SU-DHL-6 (cell line): Measurements from ENCODE around the gene SRPK2.

ENCODE experiments used
- H2AFZ ChIP-seq: fragments of 200-600 bp; sonication (generic); 2 replicates; pipeline ENCODE4 v1.6.1; 2014; ENCODE audit warnings: low read depth, mild to moderate bottlenecking, moderate library complexity, mixed read lengths, antibody characterized with exemption, low read length; ENCODE audit not compliant: severe bottlenecking
- H3F3A ChIP-seq: fragments of 200-600 bp; shearing (Covaris generic); 2 replicates; pipeline ENCODE4 v1.6.0; 2016; ENCODE audit warnings: antibody characterized with exemption, mild to moderate bottlenecking; ENCODE audit not compliant: insufficient read depth
- H3K27ac ChIP-seq: fragments of 200-600 bp; sonication (generic); 2 replicates; pipeline ENCODE4 v1.5.1; 2016; ENCODE audit warnings: low read depth, mild to moderate bottlenecking, low read length, moderate library complexity, mixed read lengths
- H3K27me3 ChIP-seq: fragments of 200-600 bp; sonication (generic), shearing (Covaris generic); 2 replicates; pipeline ENCODE4 v1.6.0; 2014; ENCODE audit warnings: mild to moderate bottlenecking, low read length
- H3K36me3 ChIP-seq: fragments of 200-600 bp; sonication (generic); 2 replicates; pipeline ENCODE4 v1.6.1; 2014; ENCODE audit warnings: mild to moderate bottlenecking, low read length, mixed read lengths
- H3K4me2 ChIP-seq: fragments of 300-600, 200-600 bp; shearing (Covaris generic), sonication (generic); 2 replicates; pipeline ENCODE4 v1.6.0; 2014; ENCODE audit warnings: low read length, low read depth, mild to moderate bottlenecking; ENCODE audit not compliant: poor library complexity, severe bottlenecking
- H3K4me3 ChIP-seq: fragments of 200-600 bp; sonication (generic); 2 replicates; pipeline ENCODE4 v1.5.1; 2014; ENCODE audit warnings: antibody characterized with exemption, low read length, mild to moderate bottlenecking, mixed read lengths; ENCODE audit not compliant: insufficient read depth, poor library complexity, severe bottlenecking
- H3K79me2 ChIP-seq: fragments of 200-600 bp; sonication (generic); 2 replicates; pipeline ENCODE4 v1.6.1; 2014; ENCODE audit warnings: mild to moderate bottlenecking, low read length, moderate library complexity; ENCODE audit not compliant: insufficient read depth
- H3K9ac ChIP-seq: fragments of 200-600 bp; sonication (generic); 2 replicates; pipeline ENCODE4 v1.7.0; 2014; ENCODE audit warnings: mild to moderate bottlenecking, low read length
- H3K9me2 ChIP-seq: fragments of 200-600 bp; sonication (generic); replicated peaks from 2 replicates; pipeline ENCODE4 v1.6.1; 2014; ENCODE audit warnings: low read length; ENCODE audit not compliant: insufficient read depth
- H3K9me3 ChIP-seq: fragments of 200-600 bp; sonication (generic); 2 replicates; pipeline ENCODE4 v1.6.1; 2014; ENCODE audit warnings: low read length, mixed read lengths; ENCODE audit not compliant: insufficient read depth
- H4K20me1 ChIP-seq: fragments of 200-600 bp; sonication (generic); 2 replicates; pipeline ENCODE4 v1.6.1; 2014; ENCODE audit warnings: low read depth, mild to moderate bottlenecking, antibody characterized with exemption, low read length, moderate library complexity, mixed read lengths
- EZH2phosphoT487 ChIP-seq: fragments of 200-600 bp; sonication (generic), shearing (Covaris generic); conservative IDR thresholded peaks from 2 replicates; pipeline ENCODE4 v1.6.1; 2018; ENCODE audit warnings: mild to moderate bottlenecking, antibody characterized with exemption, low read length, moderate library complexity, mixed read lengths
- TF ChIP-seq, protein P1 (sequence below): fragments of 200-600 bp; sonication (generic); IDR thresholded peaks from one replicate; pipeline ENCODE4 v1.5.1; 2017; ENCODE audit warnings: antibody characterized with exemption, mild to moderate bottlenecking, low read length, moderate library complexity; ENCODE audit not compliant: insufficient read depth, poor library complexity, severe bottlenecking

Gene SRPK2

GRCh38 chr7:105112440-105113418 is 276.0 kb downstream of the SRPK2 start:
- Histone ChIP-seq H3K27ac (no peak overlapping the region), H3K9me2 (no peaks in the 10 kb centered on the region), H3K27me3 (no peaks in the 10 kb centered on the region), H3K79me2 (no peaks in the 10 kb centered on the region), H3K4me3 (no peak overlapping the region), H4K20me1 (peaks cover 4% of the 10 kb centered on the region; the same call in 1 of the 2 replicates), H3F3A (peaks cover 74% of the 10 kb centered on the region), H3K36me3 (peaks cover 67% of the 10 kb centered on the region), H2AFZ (no peak overlapping the region), H3K9ac (no peak overlapping the region), H3K4me2 (no peak overlapping the region), H3K9me3 (no peaks in the 10 kb centered on the region)
- TF ChIP-seq, protein P1, sequence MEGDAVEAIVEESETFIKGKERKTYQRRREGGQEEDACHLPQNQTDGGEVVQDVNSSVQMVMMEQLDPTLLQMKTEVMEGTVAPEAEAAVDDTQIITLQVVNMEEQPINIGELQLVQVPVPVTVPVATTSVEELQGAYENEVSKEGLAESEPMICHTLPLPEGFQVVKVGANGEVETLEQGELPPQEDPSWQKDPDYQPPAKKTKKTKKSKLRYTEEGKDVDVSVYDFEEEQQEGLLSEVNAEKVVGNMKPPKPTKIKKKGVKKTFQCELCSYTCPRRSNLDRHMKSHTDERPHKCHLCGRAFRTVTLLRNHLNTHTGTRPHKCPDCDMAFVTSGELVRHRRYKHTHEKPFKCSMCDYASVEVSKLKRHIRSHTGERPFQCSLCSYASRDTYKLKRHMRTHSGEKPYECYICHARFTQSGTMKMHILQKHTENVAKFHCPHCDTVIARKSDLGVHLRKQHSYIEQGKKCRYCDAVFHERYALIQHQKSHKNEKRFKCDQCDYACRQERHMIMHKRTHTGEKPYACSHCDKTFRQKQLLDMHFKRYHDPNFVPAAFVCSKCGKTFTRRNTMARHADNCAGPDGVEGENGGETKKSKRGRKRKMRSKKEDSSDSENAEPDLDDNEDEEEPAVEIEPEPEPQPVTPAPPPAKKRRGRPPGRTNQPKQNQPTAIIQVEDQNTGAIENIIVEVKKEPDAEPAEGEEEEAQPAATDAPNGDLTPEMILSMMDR: no peak
- TF ChIP-seq EZH2phosphoT487: no peak

DNA sequence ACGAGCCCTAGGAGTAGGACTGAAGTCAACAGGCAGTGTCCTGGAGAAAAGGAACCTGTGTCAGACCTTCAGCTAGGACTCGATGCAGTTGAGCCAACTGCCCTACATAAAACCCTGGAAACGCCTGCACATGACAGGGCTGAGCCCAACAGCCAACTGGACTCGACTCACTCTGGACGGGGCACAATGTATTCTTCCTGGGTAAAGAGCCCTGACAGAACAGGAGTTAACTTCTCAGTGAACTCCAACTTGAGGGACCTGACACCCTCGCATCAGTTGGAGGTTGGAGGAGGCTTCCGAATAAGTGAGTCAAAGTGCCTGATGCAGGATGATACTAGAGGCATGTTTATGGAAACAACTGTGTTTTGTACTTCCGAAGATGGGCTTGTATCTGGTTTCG is 281.3 kb downstream of the SRPK2 start:
- H2AFZ ChIP-seq: no peak overlapping the region
- H3K9me3 ChIP-seq: no peaks in the 10 kb centered on the region
- H3K9ac ChIP-seq: no peak overlapping the region
- no peaks in the 10 kb centered on the region for H3K79me2 ChIP-seq
- H3K9me2 ChIP-seq: no peaks in the 10 kb centered on the region
- H3K27ac ChIP-seq: no peak overlapping the region
- H3K36me3 ChIP-seq: peaks cover 87% of the 10 kb centered on the region
- no peaks in the 10 kb centered on the region for H3K27me3 ChIP-seq
- H3K4me2 ChIP-seq: no peak overlapping the region
- H3F3A ChIP-seq: peaks cover 61% of the 10 kb centered on the region
- no peak for TF ChIP-seq EZH2phosphoT487
- TF ChIP-seq, protein P1: no peak
- H4K20me1 ChIP-seq: no peaks in the 10 kb centered on the region; the same call in 1 of the 2 replicates
- no peak overlapping the region for H3K4me3 ChIP-seq

GRCh38 chr7:105106473-105106872 is 282.2 kb downstream of the SRPK2 start:
- Histone ChIP-seq H3K9me3 (no peaks in the 10 kb centered on the region), H3K36me3 (peaks cover 87% of the 10 kb centered on the region), H3K9me2 (no peaks in the 10 kb centered on the region), H2AFZ (no peak overlapping the region), H3K79me2 (no peaks in the 10 kb centered on the region), H3F3A (peaks cover 63% of the 10 kb centered on the region), H3K27me3 (no peaks in the 10 kb centered on the region), H3K9ac (no peak overlapping the region), H3K4me2 (no peak overlapping the region), H4K20me1 (no peaks in the 10 kb centered on the region; the same call in 1 of the 2 replicates), H3K27ac (no peak overlapping the region), H3K4me3 (no peak overlapping the region)
- no peak for TF ChIP-seq EZH2phosphoT487
- TF ChIP-seq, protein P1: no peak
